ENCODE results near the gene CHD6.

DNA sequence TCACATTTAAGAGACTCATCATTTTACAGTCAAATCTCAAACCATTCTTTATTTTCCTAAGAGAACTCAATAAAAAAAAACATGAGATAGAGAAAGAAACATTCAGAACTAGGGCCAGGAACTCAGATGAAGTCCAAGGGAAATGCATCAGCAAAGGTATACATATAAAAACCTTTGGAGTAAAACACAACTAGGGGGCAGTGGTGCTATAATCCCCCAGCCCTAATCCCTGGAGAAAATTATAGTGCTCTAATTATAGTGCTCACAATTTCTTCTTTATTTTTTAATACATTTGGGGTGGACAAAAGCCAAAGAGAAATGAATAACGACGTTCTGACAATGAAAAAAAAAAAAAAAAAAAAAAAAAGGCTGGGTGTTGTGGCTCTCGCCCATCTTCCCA lies 151.0 kb downstream of the CHD6 start:
- TF ChIP-seq, protein P1, sequence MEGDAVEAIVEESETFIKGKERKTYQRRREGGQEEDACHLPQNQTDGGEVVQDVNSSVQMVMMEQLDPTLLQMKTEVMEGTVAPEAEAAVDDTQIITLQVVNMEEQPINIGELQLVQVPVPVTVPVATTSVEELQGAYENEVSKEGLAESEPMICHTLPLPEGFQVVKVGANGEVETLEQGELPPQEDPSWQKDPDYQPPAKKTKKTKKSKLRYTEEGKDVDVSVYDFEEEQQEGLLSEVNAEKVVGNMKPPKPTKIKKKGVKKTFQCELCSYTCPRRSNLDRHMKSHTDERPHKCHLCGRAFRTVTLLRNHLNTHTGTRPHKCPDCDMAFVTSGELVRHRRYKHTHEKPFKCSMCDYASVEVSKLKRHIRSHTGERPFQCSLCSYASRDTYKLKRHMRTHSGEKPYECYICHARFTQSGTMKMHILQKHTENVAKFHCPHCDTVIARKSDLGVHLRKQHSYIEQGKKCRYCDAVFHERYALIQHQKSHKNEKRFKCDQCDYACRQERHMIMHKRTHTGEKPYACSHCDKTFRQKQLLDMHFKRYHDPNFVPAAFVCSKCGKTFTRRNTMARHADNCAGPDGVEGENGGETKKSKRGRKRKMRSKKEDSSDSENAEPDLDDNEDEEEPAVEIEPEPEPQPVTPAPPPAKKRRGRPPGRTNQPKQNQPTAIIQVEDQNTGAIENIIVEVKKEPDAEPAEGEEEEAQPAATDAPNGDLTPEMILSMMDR (IDR thresholded peaks at IDR 0.05; ENCODE audit: low read depth, low read length, missing input control), result no peak
- no peak for TF ChIP-seq GABPA (IDR thresholded peaks at IDR 0.05 in 1 of 2, conservative IDR thresholded peaks at IDR 0.05 in 1 of 2)
- no peak for TF ChIP-seq MAX (IDR thresholded peaks at IDR 0.05)
- TF ChIP-seq, protein P2, sequence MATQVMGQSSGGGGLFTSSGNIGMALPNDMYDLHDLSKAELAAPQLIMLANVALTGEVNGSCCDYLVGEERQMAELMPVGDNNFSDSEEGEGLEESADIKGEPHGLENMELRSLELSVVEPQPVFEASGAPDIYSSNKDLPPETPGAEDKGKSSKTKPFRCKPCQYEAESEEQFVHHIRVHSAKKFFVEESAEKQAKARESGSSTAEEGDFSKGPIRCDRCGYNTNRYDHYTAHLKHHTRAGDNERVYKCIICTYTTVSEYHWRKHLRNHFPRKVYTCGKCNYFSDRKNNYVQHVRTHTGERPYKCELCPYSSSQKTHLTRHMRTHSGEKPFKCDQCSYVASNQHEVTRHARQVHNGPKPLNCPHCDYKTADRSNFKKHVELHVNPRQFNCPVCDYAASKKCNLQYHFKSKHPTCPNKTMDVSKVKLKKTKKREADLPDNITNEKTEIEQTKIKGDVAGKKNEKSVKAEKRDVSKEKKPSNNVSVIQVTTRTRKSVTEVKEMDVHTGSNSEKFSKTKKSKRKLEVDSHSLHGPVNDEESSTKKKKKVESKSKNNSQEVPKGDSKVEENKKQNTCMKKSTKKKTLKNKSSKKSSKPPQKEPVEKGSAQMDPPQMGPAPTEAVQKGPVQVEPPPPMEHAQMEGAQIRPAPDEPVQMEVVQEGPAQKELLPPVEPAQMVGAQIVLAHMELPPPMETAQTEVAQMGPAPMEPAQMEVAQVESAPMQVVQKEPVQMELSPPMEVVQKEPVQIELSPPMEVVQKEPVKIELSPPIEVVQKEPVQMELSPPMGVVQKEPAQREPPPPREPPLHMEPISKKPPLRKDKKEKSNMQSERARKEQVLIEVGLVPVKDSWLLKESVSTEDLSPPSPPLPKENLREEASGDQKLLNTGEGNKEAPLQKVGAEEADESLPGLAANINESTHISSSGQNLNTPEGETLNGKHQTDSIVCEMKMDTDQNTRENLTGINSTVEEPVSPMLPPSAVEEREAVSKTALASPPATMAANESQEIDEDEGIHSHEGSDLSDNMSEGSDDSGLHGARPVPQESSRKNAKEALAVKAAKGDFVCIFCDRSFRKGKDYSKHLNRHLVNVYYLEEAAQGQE (IDR thresholded peaks at IDR 0.05), result no peak
- TF ChIP-seq RAD21 (IDR thresholded peaks at IDR 0.05), result no peak
- TF ChIP-seq ZBTB33 (IDR thresholded peaks at IDR 0.05), result no peak
- TF ChIP-seq JUND (IDR thresholded peaks at IDR 0.05), result no peak
- TF ChIP-seq YY1 (IDR thresholded peaks at IDR 0.05), result no peak
- no peak for TF ChIP-seq TAF1 (conservative IDR thresholded peaks at IDR 0.05)
- TF ChIP-seq, protein P3, sequence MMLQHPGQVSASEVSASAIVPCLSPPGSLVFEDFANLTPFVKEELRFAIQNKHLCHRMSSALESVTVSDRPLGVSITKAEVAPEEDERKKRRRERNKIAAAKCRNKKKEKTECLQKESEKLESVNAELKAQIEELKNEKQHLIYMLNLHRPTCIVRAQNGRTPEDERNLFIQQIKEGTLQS (IDR thresholded peaks at IDR 0.05), result no peak
- no peak for TF ChIP-seq FOXA1 (IDR thresholded peaks at IDR 0.05)
- TF ChIP-seq RXRA (IDR thresholded peaks at IDR 0.05), result no peak
- TF ChIP-seq HNF4G (IDR thresholded peaks at IDR 0.05), result no peak

All from liver (tissue), 3 donors.